K562 (cell line): Measurements from ENCODE around the gene IRF6. TPM values are rescaled to one million over a fixed set of nuclear protein-coding genes. Genes with fewer than 3 reads are reported as not detected.

ENCODE experiments used
- KDM1A ChIP-seq, 2 experiments: fragments of 450-650 bp; IDR thresholded peaks; 2 replicates each; pipeline ENCODE4 v1.6.1; 2016; ENCODE audit warnings: mild to moderate bottlenecking in 2 of 2
- LCOR ChIP-seq: sonication (generic); formaldehyde crosslinking; IDR thresholded peaks from 2 replicates; pipeline ENCODE4 v1.8.0; 2022; ENCODE audit warnings: mild to moderate bottlenecking, missing genetic modification reagents
- MYC ChIP-seq, 2 experiments: fragments of 250-450 bp in 1 of 2; sonication (Bioruptor Pico) in 1 of 2; IDR thresholded peaks; 2 replicates each; pipeline versions ENCODE4 v1.5.1 to v1.6.1; 2012 to 2021; ENCODE audit warnings: low read depth in 2 of 2, borderline replicate concordance in 1 of 2, improper control_type of control experiment in 1 of 2, low read length in 1 of 2, mild to moderate bottlenecking in 1 of 2, moderate library complexity in 1 of 2
- NCOA4 ChIP-seq: fragments of 450-650 bp; IDR thresholded peaks from 2 replicates; pipeline ENCODE4 v1.6.1; 2018; ENCODE audit warnings: mild to moderate bottlenecking; ENCODE audit not compliant: partially characterized antibody
- NFXL1 ChIP-seq: fragments of 450-650 bp; formaldehyde crosslinking; IDR thresholded peaks from 2 replicates; pipeline ENCODE4 v1.4.0; 2021; ENCODE audit warnings: mild to moderate bottlenecking
- NONO ChIP-seq, 2 experiments: fragments of 200-400 bp in 1 of 2; fragments of 450-650 bp in 1 of 2; formaldehyde crosslinking in 1 of 2; IDR thresholded peaks; 2 replicates each; pipeline ENCODE4 v1.6.1; 2017; ENCODE audit warnings: low read depth in 2 of 2, mild to moderate bottlenecking in 2 of 2, moderate library complexity in 2 of 2, low read length in 1 of 2
- PHF20 ChIP-seq: fragments of 450-650 bp; IDR thresholded peaks from 2 replicates; pipeline ENCODE4 v1.6.1; 2018; ENCODE audit not compliant: partially characterized antibody
- SAP30 ChIP-seq: fragments of 200-600 bp; sonication (generic); IDR thresholded peaks from 2 replicates; pipeline ENCODE4 v1.6.1; 2012; ENCODE audit warnings: borderline replicate concordance, low read depth, mild to moderate bottlenecking, moderate library complexity, low read length, control low read depth, inconsistent platforms; ENCODE audit not compliant: insufficient read depth, poor library complexity, severe bottlenecking
- SIRT6 ChIP-seq: IDR thresholded peaks from one replicate; pipeline ENCODE4 v1.6.1; 2012; ENCODE audit warnings: low read depth, mild to moderate bottlenecking, control low read depth, inconsistent platforms, low read length, moderate library complexity
- ZC3H8 ChIP-seq: fragments of 450-650 bp; IDR thresholded peaks from 2 replicates; pipeline ENCODE4 v1.6.1; 2017
- ZKSCAN8 ChIP-seq: fragments of 200-800 bp; sonication (Bioruptor generic); IDR thresholded peaks from 2 replicates; pipeline ENCODE4 v1.6.1; 2016; ENCODE audit warnings: missing genetic modification characterization, missing compliant biosample characterization
- ZNF253 ChIP-seq: fragments of 250-450 bp; sonication (Bioruptor Pico); conservative IDR thresholded peaks from 2 replicates; pipeline ENCODE4 v1.6.1; 2021; ENCODE audit warnings: mild to moderate bottlenecking
- polyA plus RNA-seq, 8 experiments: library from polyadenylated mRNA; depleted of rRNA in 4 of 8; stranded (reverse) in 5 of 8; unstranded in 3 of 8; fragments of >200 nt; fragmentation: Nextera tagmentation in 2 of 8; fragmentation: Illumina TruSeq in 1 of 8; extraction: Ambion mirVana in 2 of 8; extraction: Trizol in 1 of 8; gene quantifications; 2 replicates each; pipeline versions ENCODE4 v1.2.1 to v1.2.3, GENCODE V29; 2011 to 2014; ENCODE audit warnings: inconsistent platforms in 1 of 8, missing spikeins in 1 of 8
- total RNA-seq, 7 experiments: library from RNA; depleted of rRNA in 6 of 7; stranded (reverse); fragments of >200 nt in 6 of 7; fragmentation: Illumina TruSeq in 2 of 7; extraction: Trizol in 2 of 7; gene quantifications; 2 replicates each; pipeline versions ENCODE4 v1.2.1 to v1.2.3, GENCODE V29; 2011 to 2021; ENCODE audit warnings: low replicate concordance in 1 of 7
- TF ChIP-seq, protein P1 (sequence below): fragments of 450-650 bp; formaldehyde crosslinking; IDR thresholded peaks from 2 replicates; pipeline ENCODE4 v1.4.0; 2022; ENCODE audit warnings: missing genetic modification characterization
- TF ChIP-seq, protein P2 (sequence below), 2 experiments: fragments of 450-650 bp; IDR thresholded peaks; 2 replicates each; pipeline ENCODE4 v1.6.1; 2016
- TF ChIP-seq, protein P3 (sequence below), 2 experiments: fragments of 450-650 bp in 1 of 2; sonication (generic) in 1 of 2; formaldehyde crosslinking in 1 of 2; IDR thresholded peaks; 2 replicates each; pipeline versions ENCODE4 v1.7.1 to v1.9.0; 2016 to 2022; ENCODE audit warnings: inconsistent platforms in 1 of 2, mild to moderate bottlenecking in 1 of 2, missing genetic modification reagents in 1 of 2

Gene IRF6
- total and polyA plus RNA-seq, 9 of the 15 experiments (the other 6 are each of a cell fraction or from before 2014, with no cell fraction given): 0.03 to 0.65 (median 0.17) TPM

DNA sequence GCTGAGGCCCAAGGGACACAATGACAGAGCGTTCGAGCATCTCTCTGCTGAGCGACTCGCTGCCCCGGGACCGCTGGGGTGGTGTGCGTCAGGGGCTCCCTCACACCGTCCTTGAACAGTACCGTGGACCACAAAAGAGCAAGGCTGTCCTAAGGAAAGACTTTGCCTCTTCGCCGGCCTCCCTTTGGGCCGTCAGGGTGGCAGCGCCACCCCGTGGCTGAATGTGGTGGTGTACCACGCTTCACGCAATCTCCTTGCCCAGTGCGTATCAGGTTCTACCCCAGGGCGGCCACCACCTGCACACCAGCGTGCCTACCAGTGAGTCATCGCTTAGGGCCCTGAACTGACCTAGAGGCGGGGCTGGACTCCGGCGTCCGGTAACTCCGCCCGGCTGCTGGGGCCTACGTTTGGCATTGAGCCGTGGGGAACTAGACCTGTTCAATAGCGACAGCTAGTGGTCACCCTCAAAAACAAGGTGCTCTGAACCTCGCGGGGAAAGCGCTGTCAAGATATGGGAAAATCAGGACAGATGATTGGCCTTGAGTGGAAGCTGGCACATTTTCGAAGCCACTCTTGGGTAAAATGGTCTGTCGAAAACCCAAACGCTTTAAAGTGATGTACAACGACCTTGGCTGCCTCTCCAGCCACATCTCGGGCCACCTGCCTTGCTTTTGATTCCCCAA is 58.2 kb downstream of the IRF6 start (continued):
- TF ChIP-seq, protein P1, sequence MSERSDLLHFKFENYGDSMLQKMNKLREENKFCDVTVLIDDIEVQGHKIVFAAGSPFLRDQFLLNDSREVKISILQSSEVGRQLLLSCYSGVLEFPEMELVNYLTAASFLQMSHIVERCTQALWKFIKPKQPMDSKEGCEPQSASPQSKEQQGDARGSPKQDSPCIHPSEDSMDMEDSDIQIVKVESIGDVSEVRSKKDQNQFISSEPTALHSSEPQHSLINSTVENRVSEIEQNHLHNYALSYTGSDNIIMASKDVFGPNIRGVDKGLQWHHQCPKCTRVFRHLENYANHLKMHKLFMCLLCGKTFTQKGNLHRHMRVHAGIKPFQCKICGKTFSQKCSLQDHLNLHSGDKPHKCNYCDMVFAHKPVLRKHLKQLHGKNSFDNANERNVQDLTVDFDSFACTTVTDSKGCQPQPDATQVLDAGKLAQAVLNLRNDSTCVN (CRISPR knock-in tag): no peak
- TF ChIP-seq KDM1A (IDR thresholded peaks at IDR 0.05) (0 out of 4 replicates have a peak, but pooled peaks of 1 of the 2 experiments have one; percentile 4), NFXL1 (no peak), PHF20 (no peak), SIRT6 (no peak), SAP30 (no peak), ZKSCAN8 (CRISPR knock-in tag) (no peak), MYC (IDR thresholded peaks at IDR 0.05; ENCODE audit: low read depth, low read length) (peak; percentile 74), MYC (CRISPR knock-in tag; IDR thresholded peaks at IDR 0.05; ENCODE audit: borderline replicate concordance, low read depth) (no peak), LCOR (peak; percentile 85), NCOA4 (no peak), ZNF253 (CRISPR knock-in tag) (no peak), NONO (IDR thresholded peaks at IDR 0.05; ENCODE audit: low read depth in 2 of 2, low read length in 1 of 2) (0 out of 4 replicates have a peak, but pooled peaks of 1 of the 2 experiments have one; percentile 43), ZC3H8 (no peak)
- TF ChIP-seq, protein P2, sequence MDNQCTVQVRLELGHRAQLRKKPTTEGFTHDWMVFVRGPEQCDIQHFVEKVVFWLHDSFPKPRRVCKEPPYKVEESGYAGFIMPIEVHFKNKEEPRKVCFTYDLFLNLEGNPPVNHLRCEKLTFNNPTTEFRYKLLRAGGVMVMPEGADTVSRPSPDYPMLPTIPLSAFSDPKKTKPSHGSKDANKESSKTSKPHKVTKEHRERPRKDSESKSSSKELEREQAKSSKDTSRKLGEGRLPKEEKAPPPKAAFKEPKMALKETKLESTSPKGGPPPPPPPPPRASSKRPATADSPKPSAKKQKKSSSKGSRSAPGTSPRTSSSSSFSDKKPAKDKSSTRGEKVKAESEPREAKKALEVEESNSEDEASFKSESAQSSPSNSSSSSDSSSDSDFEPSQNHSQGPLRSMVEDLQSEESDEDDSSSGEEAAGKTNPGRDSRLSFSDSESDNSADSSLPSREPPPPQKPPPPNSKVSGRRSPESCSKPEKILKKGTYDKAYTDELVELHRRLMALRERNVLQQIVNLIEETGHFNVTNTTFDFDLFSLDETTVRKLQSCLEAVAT (IDR thresholded peaks at IDR 0.05): 0 out of 4 replicates have a peak, but pooled peaks of 1 of the 2 experiments have one; percentile 13
- TF ChIP-seq, protein P3, sequence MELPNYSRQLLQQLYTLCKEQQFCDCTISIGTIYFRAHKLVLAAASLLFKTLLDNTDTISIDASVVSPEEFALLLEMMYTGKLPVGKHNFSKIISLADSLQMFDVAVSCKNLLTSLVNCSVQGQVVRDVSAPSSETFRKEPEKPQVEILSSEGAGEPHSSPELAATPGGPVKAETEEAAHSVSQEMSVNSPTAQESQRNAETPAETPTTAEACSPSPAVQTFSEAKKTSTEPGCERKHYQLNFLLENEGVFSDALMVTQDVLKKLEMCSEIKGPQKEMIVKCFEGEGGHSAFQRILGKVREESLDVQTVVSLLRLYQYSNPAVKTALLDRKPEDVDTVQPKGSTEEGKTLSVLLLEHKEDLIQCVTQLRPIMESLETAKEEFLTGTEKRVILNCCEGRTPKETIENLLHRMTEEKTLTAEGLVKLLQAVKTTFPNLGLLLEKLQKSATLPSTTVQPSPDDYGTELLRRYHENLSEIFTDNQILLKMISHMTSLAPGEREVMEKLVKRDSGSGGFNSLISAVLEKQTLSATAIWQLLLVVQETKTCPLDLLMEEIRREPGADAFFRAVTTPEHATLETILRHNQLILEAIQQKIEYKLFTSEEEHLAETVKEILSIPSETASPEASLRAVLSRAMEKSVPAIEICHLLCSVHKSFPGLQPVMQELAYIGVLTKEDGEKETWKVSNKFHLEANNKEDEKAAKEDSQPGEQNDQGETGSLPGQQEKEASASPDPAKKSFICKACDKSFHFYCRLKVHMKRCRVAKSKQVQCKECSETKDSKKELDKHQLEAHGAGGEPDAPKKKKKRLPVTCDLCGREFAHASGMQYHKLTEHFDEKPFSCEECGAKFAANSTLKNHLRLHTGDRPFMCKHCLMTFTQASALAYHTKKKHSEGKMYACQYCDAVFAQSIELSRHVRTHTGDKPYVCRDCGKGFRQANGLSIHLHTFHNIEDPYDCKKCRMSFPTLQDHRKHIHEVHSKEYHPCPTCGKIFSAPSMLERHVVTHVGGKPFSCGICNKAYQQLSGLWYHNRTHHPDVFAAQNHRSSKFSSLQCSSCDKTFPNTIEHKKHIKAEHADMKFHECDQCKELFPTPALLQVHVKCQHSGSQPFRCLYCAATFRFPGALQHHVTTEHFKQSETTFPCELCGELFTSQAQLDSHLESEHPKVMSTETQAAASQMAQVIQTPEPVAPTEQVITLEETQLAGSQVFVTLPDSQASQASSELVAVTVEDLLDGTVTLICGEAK (IDR thresholded peaks at IDR 0.05): no peak
- TF ChIP-seq, protein P3 (CRISPR knock-in tag; IDR thresholded peaks at IDR 0.05): no peak
